KMS-11 (cell line): ENCODE measurements around the gene CRTC1.

ENCODE experiments used
- H2AFZ ChIP-seq: fragments of 200-600 bp; sonication (generic); 2 replicates; pipeline ENCODE4 v1.6.1; 2016; ENCODE audit warnings: antibody characterized with exemption, mixed run types, low read depth
- H3K27ac ChIP-seq: fragments of 200-600 bp; sonication (generic); 2 replicates; pipeline ENCODE4 v1.6.1; 2016; ENCODE audit warnings: mild to moderate bottlenecking, mixed run types
- H3K27me3 ChIP-seq: fragments of 200-600 bp; sonication (generic); 2 replicates; pipeline ENCODE4 v1.6.1; 2017; ENCODE audit warnings: mild to moderate bottlenecking, low read depth, mixed run types, moderate library complexity; ENCODE audit not compliant: insufficient read depth
- H3K36me3 ChIP-seq: fragments of 200-600 bp; sonication (generic); 2 replicates; pipeline ENCODE4 v1.6.1; 2017; ENCODE audit warnings: mild to moderate bottlenecking, mixed run types; ENCODE audit not compliant: insufficient read depth
- H3K4me1 ChIP-seq: fragments of 200-600 bp; sonication (generic); 2 replicates; pipeline ENCODE4 v1.6.1; 2016; ENCODE audit warnings: mild to moderate bottlenecking, low read depth, mixed run types; ENCODE audit not compliant: poor library complexity, severe bottlenecking
- H3K4me2 ChIP-seq: fragments of 200-600 bp; sonication (generic); 2 replicates; pipeline ENCODE4 v1.7.0; 2016; ENCODE audit warnings: mild to moderate bottlenecking, mixed run types
- H3K4me3 ChIP-seq: fragments of 200-600 bp; sonication (generic); IDR thresholded peaks from 2 replicates; pipeline ENCODE4 v1.6.1; 2017; ENCODE audit warnings: low read depth, low read length, mixed read lengths; ENCODE audit not compliant: insufficient read depth
- H3K79me2 ChIP-seq: fragments of 200-600 bp; sonication (generic); 2 replicates; pipeline ENCODE4 v1.6.1; 2016; ENCODE audit warnings: low read depth, mixed run types; ENCODE audit not compliant: insufficient read depth
- H3K9ac ChIP-seq: fragments of 200-600 bp; sonication (generic); 2 replicates; pipeline ENCODE4 v1.6.1; 2016; ENCODE audit warnings: mild to moderate bottlenecking, mixed run types
- H4K20me1 ChIP-seq: fragments of 200-600 bp; sonication (generic); 2 replicates; pipeline ENCODE4 v1.6.1; 2016; ENCODE audit warnings: mild to moderate bottlenecking, mixed run types; ENCODE audit not compliant: insufficient read depth
- CTCF ChIP-seq: fragments of 200-600 bp; sonication (generic); conservative IDR thresholded peaks from 2 replicates; pipeline ENCODE4 v1.6.1; 2017; ENCODE audit warnings: low read depth, mild to moderate bottlenecking, antibody characterized with exemption, low read length, moderate library complexity, mixed read lengths

The CRTC1 gene

GRCh38 chr19:18683109-18683957, at the start of gene CRTC1:
TSS of gene CRTC1 (plus strand) at chr19:18683680. CDS start at chr19:18683703, 23 bp downstream.
- no peak for TF ChIP-seq CTCF
- Histone ChIP-seq H3K27me3 (no peaks in the 10 kb centered on the region), H3K4me3 (no peak within 1 kb of the TSS), H3K79me2 (peaks cover 9% of the 10 kb centered on the region; the same call in 1 of the 2 replicates), H4K20me1 (no peaks in the 10 kb centered on the region), H3K9ac (peak within 1 kb of the TSS; percentile 55; the same call in 1 of the 2 replicates), H3K4me1 (peaks cover 15% of the 10 kb centered on the region), H2AFZ (peak within 1 kb of the TSS; percentile 98), H3K27ac (no peak within 1 kb of the TSS), H3K36me3 (no peaks in the 10 kb centered on the region), H3K4me2 (peak within 1 kb of the TSS; percentile 97)

- H3K4me2 ChIP-seq = no peak overlapping the region
- H3K4me1 ChIP-seq = peaks cover 29% of the 10 kb centered on the region
- H3K36me3 ChIP-seq = no peaks in the 10 kb centered on the region
- H2AFZ ChIP-seq = no peak overlapping the region
- no peak overlapping the region for H3K27ac ChIP-seq
- no peak overlapping the region for H3K9ac ChIP-seq
- TF ChIP-seq CTCF = no peak
- H4K20me1 ChIP-seq = no peaks in the 10 kb centered on the region
- H3K4me3 ChIP-seq = no peak overlapping the region
- no peaks in the 10 kb centered on the region; the same call in 1 of the 2 replicates for H3K27me3 ChIP-seq
- H3K79me2 ChIP-seq = peaks cover 5% of the 10 kb centered on the region; the same call in 1 of the 2 replicates
Observed at GRCh38 chr19:18634612-18635297, 48.7 kb upstream of the CRTC1 start.

GRCh38 chr19:18635831-18636182, 47.7 kb upstream of the CRTC1 start:
- Histone ChIP-seq H3K36me3 (no peaks in the 10 kb centered on the region), H2AFZ (no peak overlapping the region), H3K4me1 (peaks cover 29% of the 10 kb centered on the region), H3K79me2 (peaks cover 6% of the 10 kb centered on the region; the same call in 1 of the 2 replicates), H4K20me1 (no peaks in the 10 kb centered on the region), H3K4me3 (no peak overlapping the region), H3K9ac (no peak overlapping the region), H3K27me3 (no peaks in the 10 kb centered on the region; the same call in 1 of the 2 replicates), H3K27ac (no peak overlapping the region), H3K4me2 (peak overlapping the region; percentile 28; the same call in 1 of the 2 replicates)
- TF ChIP-seq CTCF = no peak

GRCh38 chr19:18636183-18636968, 47.1 kb upstream of the CRTC1 start:
- peaks cover 29% of the 10 kb centered on the region for H3K4me1 ChIP-seq
- H4K20me1 ChIP-seq = no peaks in the 10 kb centered on the region
- no peak overlapping the region for H3K27ac ChIP-seq
- no peak for TF ChIP-seq CTCF
- no peaks in the 10 kb centered on the region; the same call in 1 of the 2 replicates for H3K27me3 ChIP-seq
- peaks cover 9% of the 10 kb centered on the region; the same call in 1 of the 2 replicates for H3K79me2 ChIP-seq
- H2AFZ ChIP-seq = peak overlapping the region; percentile 71
- H3K36me3 ChIP-seq = no peaks in the 10 kb centered on the region
- no peak overlapping the region for H3K9ac ChIP-seq
- H3K4me2 ChIP-seq = peak overlapping the region; percentile 88
- no peak overlapping the region for H3K4me3 ChIP-seq
